Chondrocyte (in vitro differentiated cells): Measurements from ENCODE around the gene GRIK2. TPM values are rescaled to one million over a fixed set of nuclear protein-coding genes. Genes with fewer than 3 reads are reported as not detected.

Source experiments
- DNase-seq: peaks from one replicate; pipeline ENCODE4 v3.0.0; 2021; ENCODE audit warnings: mixed read lengths, low spot score
- H3K27ac Mint-ChIP-seq: one replicate; pipeline ENCODE4 v1.8.0; 2021; ENCODE audit warnings: mild to moderate bottlenecking, moderate library complexity, mixed read lengths; ENCODE audit not compliant: unreplicated experiment
- H3K27me3 Mint-ChIP-seq: 2 replicates; pipeline ENCODE4 v1.8.0; 2021; ENCODE audit warnings: low read depth, mixed read lengths
- H3K36me3 Mint-ChIP-seq: 2 replicates; pipeline ENCODE4 v1.8.0; 2021; ENCODE audit warnings: low read depth, mixed read lengths
- H3K4me1 Mint-ChIP-seq: 2 replicates; pipeline ENCODE4 v1.8.0; 2021; ENCODE audit warnings: low read depth, mild to moderate bottlenecking, mixed read lengths
- H3K4me3 Mint-ChIP-seq: one replicate; pipeline ENCODE4 v1.8.0; 2021; ENCODE audit warnings: mild to moderate bottlenecking, moderate library complexity, mixed read lengths; ENCODE audit not compliant: unreplicated experiment
- H3K9me3 Mint-ChIP-seq: 2 replicates; pipeline ENCODE4 v1.8.0; 2021; ENCODE audit warnings: low read depth, mixed read lengths
- CTCF ChIP-seq: fragments of 200-600 bp; sonication (generic); IDR thresholded peaks from 2 replicates; pipeline ENCODE4 v1.5.0; 2021; ENCODE audit warnings: antibody characterized with exemption, mild to moderate bottlenecking, moderate library complexity
- total RNA-seq: library from RNA; stranded (reverse); gene quantifications from 3 replicates; pipeline ENCODE4 v1.2.1, GENCODE V29; 2021

The GRIK2 gene
- total RNA-seq, 1 donor from 2014 or later: 8.2 TPM

GRCh38 chr6:101502818-101503217, 109.3 kb downstream of the GRIK2 start:
- DNase-seq: no peak
- no peak for TF ChIP-seq CTCF
- Mint-ChIP-seq H3K9me3 (no peaks in the 10 kb centered on the region), H3K27ac (no peak overlapping the region), H3K36me3 (no peaks in the 10 kb centered on the region), H3K27me3 (no peaks in the 10 kb centered on the region), H3K4me3 (no peak overlapping the region), H3K4me1 (peaks cover 9% of the 10 kb centered on the region)

- no peaks in the 10 kb centered on the region for H3K27me3 Mint-ChIP-seq
- no peak for DNase-seq
- peaks cover 21% of the 10 kb centered on the region for H3K4me1 Mint-ChIP-seq
- no peak overlapping the region for H3K27ac Mint-ChIP-seq
- H3K4me3 Mint-ChIP-seq: no peak overlapping the region
- no peaks in the 10 kb centered on the region for H3K36me3 Mint-ChIP-seq
- no peaks in the 10 kb centered on the region for H3K9me3 Mint-ChIP-seq
- TF ChIP-seq CTCF: no peak
Measured at GRCh38 chr6:101509536-101509935, 116.0 kb downstream of the GRIK2 start.

- Mint-ChIP-seq H3K27me3 (no peaks in the 10 kb centered on the region), H3K4me1 (peaks cover 12% of the 10 kb centered on the region), H3K36me3 (no peaks in the 10 kb centered on the region), H3K27ac (no peak overlapping the region), H3K9me3 (peaks cover 2% of the 10 kb centered on the region), H3K4me3 (no peak overlapping the region)
- DNase-seq: no peak
- TF ChIP-seq CTCF: no peak
Measured at GRCh38 chr6:101513181-101513580, 119.7 kb downstream of the GRIK2 start.

- no peaks in the 10 kb centered on the region for H3K27me3 Mint-ChIP-seq
Measured at GRCh38 chr6:101516578-101516977, 123.1 kb downstream of the GRIK2 start.

GRCh38 chr6:101517632-101518031, 124.1 kb downstream of the GRIK2 start:
- H3K9me3 Mint-ChIP-seq: peaks cover 2% of the 10 kb centered on the region
- H3K4me1 Mint-ChIP-seq: no peaks in the 10 kb centered on the region
- no peak for TF ChIP-seq CTCF
- no peak overlapping the region for H3K27ac Mint-ChIP-seq
- no peak for DNase-seq
- no peak overlapping the region for H3K4me3 Mint-ChIP-seq
- H3K27me3 Mint-ChIP-seq: no peaks in the 10 kb centered on the region
- H3K36me3 Mint-ChIP-seq: no peaks in the 10 kb centered on the region

More at GRCh38 chr6:101516578-101516977, 123.1 kb downstream of the GRIK2 start:
- Mint-ChIP-seq H3K4me3 (no peak overlapping the region), H3K4me1 (no peaks in the 10 kb centered on the region), H3K36me3 (no peaks in the 10 kb centered on the region), H3K27ac (no peak overlapping the region), H3K9me3 (peaks cover 2% of the 10 kb centered on the region)
- DNase-seq: no peak
- TF ChIP-seq CTCF: no peak
